B cell (primary cell): ENCODE results near the gene KDM3B. TPM values are rescaled to one million over a fixed set of nuclear protein-coding genes. Genes with fewer than 3 reads are reported as not detected.

Source experiments
- ATAC-seq: fragments of 200-7000 bp; cut with Tn5 transposase; one replicate; pipeline ENCODE4 v1.10.0; 2021; ENCODE audit warnings: low read depth, mild to moderate bottlenecking, moderate number of reproducible peaks, moderate library complexity
- CTCF ChIA-PET: fragments of 350-600 bp; sonication (Branson Sonifier 250); formaldehyde crosslinking; loops from one replicate; lab custom pipeline; 2021; ENCODE audit warnings: antibody characterized with exemption, inconsistent platforms; lab: Charles Lee
- POLR2A ChIA-PET: fragments of 350-600 bp; sonication (Branson Sonifier 250); formaldehyde crosslinking; loops from one replicate; lab custom pipeline; 2021; ENCODE audit warnings: antibody characterized with exemption; lab: Charles Lee
- DNase-seq: peaks from one replicate; pipeline ENCODE4 v3.0.0; 2013
- H2AFZ ChIP-seq: 2 replicates; pipeline ENCODE4 v1.6.1; 2012; ENCODE audit warnings: mild to moderate bottlenecking, low read depth, low read length; ENCODE audit not compliant: insufficient read depth, poor library complexity, severe bottlenecking
- H3K27ac ChIP-seq, 2 donors: 1 replicate in 1 of 2; 2 replicates in 1 of 2; pipeline ENCODE4 v1.5.1; 2012 to 2013; ENCODE audit warnings: low read length in 2 of 2, mild to moderate bottlenecking in 2 of 2, moderate library complexity in 1 of 2
- H3K27me3 ChIP-seq, 4 experiments: fragments of 200-600 bp in 1 of 4; sonication (generic) in 1 of 4; replicated peaks in 1 of 4; 1 replicate in 2 of 4; 2 replicates in 2 of 4; pipeline versions ENCODE4 v1.6.1 to v1.7.0; 2013 to 2016; ENCODE audit warnings: low read length in 3 of 4, mild to moderate bottlenecking in 2 of 4, mixed read lengths in 1 of 4, moderate library complexity in 1 of 4; ENCODE audit not compliant: insufficient read depth in 4 of 4, control insufficient read depth in 3 of 4; ENCODE audit errors: control extremely low read depth in 1 of 4
- H3K36me3 ChIP-seq, 2 experiments: replicated peaks in 1 of 2; 1 replicate in 1 of 2; 2 replicates in 1 of 2; pipeline versions ENCODE4 v1.6.1 to v1.7.1; 2013; ENCODE audit warnings: low read length in 1 of 2; ENCODE audit not compliant: insufficient read depth in 2 of 2, control insufficient read depth in 1 of 2; ENCODE audit errors: control extremely low read depth in 1 of 2, extremely low read depth in 1 of 2
- H3K4me1 ChIP-seq, 2 donors: fragments of 200-600 bp in 1 of 2; sonication (generic) in 1 of 2; 1 replicate in 1 of 2; 2 replicates in 1 of 2; pipeline versions ENCODE4 v1.5.1 to v1.6.1; 2013 to 2017; ENCODE audit warnings: low read length in 2 of 2; ENCODE audit not compliant: control insufficient read depth in 2 of 2, insufficient read depth in 2 of 2
- H3K4me2 ChIP-seq: replicated peaks from 2 replicates; pipeline ENCODE3; 2012; ENCODE audit warnings: mild to moderate bottlenecking, low read depth, low read length; ENCODE audit not compliant: poor library complexity, severe bottlenecking
- H3K4me3 ChIP-seq, 5 experiments: fragments of 200-600 bp in 1 of 5; sonication (generic) in 1 of 5; 1 replicate in 3 of 5; 2 replicates in 2 of 5; pipeline versions ENCODE4 v1.5.1 to v1.7.0; 2011 to 2016; ENCODE audit warnings: low read length in 4 of 5, mild to moderate bottlenecking in 4 of 5, low read depth in 2 of 5, control low read depth in 1 of 5, moderate library complexity in 1 of 5; ENCODE audit not compliant: insufficient read depth in 1 of 5; ENCODE audit errors: control extremely low read depth in 1 of 5, extremely low read depth in 1 of 5
- H3K79me2 ChIP-seq: fragments of 200-600 bp; sonication (generic); one replicate; pipeline ENCODE4 v1.6.0; 2016; ENCODE audit warnings: low read length; ENCODE audit not compliant: control insufficient read depth, insufficient read depth
- H3K9ac ChIP-seq: fragments of 200-600 bp; sonication (generic); 2 replicates; pipeline ENCODE4 v1.6.1; 2017; ENCODE audit warnings: mild to moderate bottlenecking, low read length, moderate library complexity
- H3K9me3 ChIP-seq, 3 donors: one replicate each; pipeline versions ENCODE4 v1.6.1 to v1.7.1; 2013; ENCODE audit warnings: low read length in 2 of 3; ENCODE audit not compliant: control insufficient read depth in 2 of 3, insufficient read depth in 1 of 3; ENCODE audit errors: control extremely low read depth in 1 of 3
- H4K20me1 ChIP-seq: 2 replicates; pipeline ENCODE4 v1.6.0; 2012; ENCODE audit warnings: mild to moderate bottlenecking, low read length; ENCODE audit not compliant: insufficient read depth, control insufficient read depth, poor library complexity, severe bottlenecking
- H3K27ac Mint-ChIP-seq: one replicate; pipeline ENCODE4 v1.8.0; 2021; ENCODE audit warnings: mixed read lengths
- H3K27me3 Mint-ChIP-seq: one replicate; pipeline ENCODE4 v1.8.0; 2021; ENCODE audit warnings: mixed read lengths
- H3K4me1 Mint-ChIP-seq: one replicate; pipeline ENCODE4 v1.8.0; 2021; ENCODE audit warnings: mixed read lengths
- H3K4me3 Mint-ChIP-seq: one replicate; pipeline ENCODE4 v1.8.0; 2021; ENCODE audit warnings: mixed read lengths
- H3K9me3 Mint-ChIP-seq: one replicate; pipeline ENCODE4 v1.8.0; 2022; ENCODE audit warnings: mixed read lengths; ENCODE audit not compliant: insufficient read depth
- EZH2 ChIP-seq: IDR thresholded peaks from 2 replicates; pipeline ENCODE4 v1.6.1; 2012; ENCODE audit warnings: borderline replicate concordance, low read depth, mild to moderate bottlenecking, moderate library complexity, low read length; ENCODE audit not compliant: insufficient read depth, poor library complexity, severe bottlenecking
- WGBS: methylation state at CpG from one replicate; pipeline ENCODE4 v1.1.5; 2013; ENCODE audit warnings: missing lambda C conversion rate; ENCODE audit not compliant: insufficient coverage; 5-methylcytosine and 5-hydroxymethylcytosine counted together
- intact Hi-C: fragments of 100-400 bp; cut with micrococcal nuclease; formaldehyde crosslinking; loops from one replicate; pipeline ENCODE4 v1.10.0; 2022
- polyA plus RNA-seq: library from polyadenylated mRNA; depleted of rRNA; stranded (reverse); fragments of >200 nt; gene quantifications from 2 replicates; pipeline ENCODE4 v1.2.3, GENCODE V29; 2012
- small RNA-seq: library from RNA; depleted of rRNA; stranded (forward); fragments of <200 nt; gene quantifications from one replicate; pipeline ENCODE3, GENCODE V24; 2012; ENCODE audit warnings: low replicate concordance, low read depth; ENCODE audit not compliant: insufficient read length
- total RNA-seq, 2 donors: library from RNA; stranded (reverse); fragments of 120-200 nt in 1 of 2; gene quantifications; 1 replicate in 1 of 2; 2 replicates in 1 of 2; pipeline versions ENCODE4 v1.2.3 to v1.2.4, GENCODE V29; 2013 to 2022
- TF ChIP-seq, protein P1 (sequence below): fragments of 200-600 bp; IDR thresholded peaks from one replicate; pipeline ENCODE4 v1.8.0; 2022; ENCODE audit warnings: antibody characterized with exemption, mild to moderate bottlenecking

KDM3B gene
- total and polyA plus RNA-seq, 2 donors (not counting 1 experiment from before 2014, with no cell fraction given), result 41.8 to 99.9 TPM

DNA sequence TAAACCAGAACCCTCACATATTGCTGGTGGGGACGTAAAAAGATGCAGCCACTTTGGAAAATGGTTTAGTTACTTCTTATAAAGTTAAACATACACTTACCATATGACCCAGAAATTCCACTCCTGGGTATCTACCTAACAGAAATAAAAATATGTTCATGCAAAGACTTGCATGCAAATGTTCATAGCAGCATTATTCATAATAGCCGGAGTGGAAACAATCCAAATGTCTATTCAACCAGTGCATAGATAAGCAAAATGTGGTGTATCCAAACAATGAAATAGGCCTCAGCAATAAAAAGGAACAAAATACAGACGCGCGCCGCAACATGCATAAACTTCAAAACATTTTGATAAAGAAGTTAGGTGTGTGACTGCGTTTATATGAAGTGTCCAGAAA is 124.4 kb downstream of the KDM3B start:
- no peaks in the 10 kb centered on the region for H3K4me1 ChIP-seq
- TF ChIP-seq, protein P1, sequence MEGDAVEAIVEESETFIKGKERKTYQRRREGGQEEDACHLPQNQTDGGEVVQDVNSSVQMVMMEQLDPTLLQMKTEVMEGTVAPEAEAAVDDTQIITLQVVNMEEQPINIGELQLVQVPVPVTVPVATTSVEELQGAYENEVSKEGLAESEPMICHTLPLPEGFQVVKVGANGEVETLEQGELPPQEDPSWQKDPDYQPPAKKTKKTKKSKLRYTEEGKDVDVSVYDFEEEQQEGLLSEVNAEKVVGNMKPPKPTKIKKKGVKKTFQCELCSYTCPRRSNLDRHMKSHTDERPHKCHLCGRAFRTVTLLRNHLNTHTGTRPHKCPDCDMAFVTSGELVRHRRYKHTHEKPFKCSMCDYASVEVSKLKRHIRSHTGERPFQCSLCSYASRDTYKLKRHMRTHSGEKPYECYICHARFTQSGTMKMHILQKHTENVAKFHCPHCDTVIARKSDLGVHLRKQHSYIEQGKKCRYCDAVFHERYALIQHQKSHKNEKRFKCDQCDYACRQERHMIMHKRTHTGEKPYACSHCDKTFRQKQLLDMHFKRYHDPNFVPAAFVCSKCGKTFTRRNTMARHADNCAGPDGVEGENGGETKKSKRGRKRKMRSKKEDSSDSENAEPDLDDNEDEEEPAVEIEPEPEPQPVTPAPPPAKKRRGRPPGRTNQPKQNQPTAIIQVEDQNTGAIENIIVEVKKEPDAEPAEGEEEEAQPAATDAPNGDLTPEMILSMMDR, result no peak
- TF ChIP-seq EZH2, result no peak
- no peaks in the 10 kb centered on the region for H3K79me2 ChIP-seq
- no peaks in the 10 kb centered on the region for H4K20me1 ChIP-seq
- H3K9me3 ChIP-seq, result no peaks in the 10 kb centered on the region
- CTCF ChIA-PET, result no interaction called here
- peaks cover 0 to 5% (median 0%) of the 10 kb centered on the region in 4 experiments for H3K27me3 ChIP-seq
- no peak for DNase-seq
- Mint-ChIP-seq H3K4me3 (no peak overlapping the region), H3K4me1 (no peaks in the 10 kb centered on the region), H3K9me3 (no peaks in the 10 kb centered on the region), H3K27ac (no peak overlapping the region), H3K27me3 (peaks cover 17% of the 10 kb centered on the region)
- ATAC-seq, result no peak
- no peak overlapping the region for H3K4me3 ChIP-seq
- no peak overlapping the region for H2AFZ ChIP-seq
- H3K4me2 ChIP-seq, result no peak overlapping the region
- no peak overlapping the region for H3K27ac ChIP-seq
- H3K36me3 ChIP-seq, result no peaks in the 10 kb centered on the region
- 90% methylated on average over 3 of the region's 7 CpGs for WGBS
- no peak overlapping the region for H3K9ac ChIP-seq
- intact Hi-C loops, result no loop called here
- POLR2A ChIA-PET, result no interaction called here

DNA sequence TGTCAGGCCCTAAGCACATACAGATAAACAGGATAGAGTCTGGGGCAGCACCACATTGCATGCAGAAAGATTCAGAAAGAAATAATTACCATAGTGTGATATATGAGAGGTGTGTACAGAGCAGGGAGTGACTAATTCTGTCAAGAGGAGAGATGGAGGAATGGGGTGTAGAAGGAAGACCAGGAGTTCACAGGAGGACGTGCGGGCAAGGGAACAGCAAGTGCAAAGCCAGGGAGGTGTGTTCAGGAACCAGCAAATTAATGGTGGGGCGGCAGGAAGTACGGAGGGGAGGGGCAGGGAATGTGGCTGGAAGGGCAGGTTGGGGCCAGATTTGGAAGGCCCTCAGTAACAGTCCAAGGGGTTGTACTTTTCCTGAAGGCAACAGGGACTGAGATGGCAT is 130.2 kb downstream of the KDM3B start:
- POLR2A ChIA-PET, result no interaction called here

More for the DNA sequence above, 130.2 kb downstream of the KDM3B start:
- no peak overlapping the region for H3K9ac ChIP-seq
- no peak overlapping the region for H3K27ac ChIP-seq
- no peaks in the 10 kb centered on the region for H3K9me3 ChIP-seq
- no peaks in the 10 kb centered on the region for H3K79me2 ChIP-seq
- Mint-ChIP-seq H3K27me3 (peaks cover 24% of the 10 kb centered on the region), H3K4me3 (no peak overlapping the region), H3K9me3 (no peaks in the 10 kb centered on the region), H3K27ac (no peak overlapping the region), H3K4me1 (no peaks in the 10 kb centered on the region)
- no peak overlapping the region for H3K4me3 ChIP-seq
- H4K20me1 ChIP-seq, result no peaks in the 10 kb centered on the region
- no peak overlapping the region for H2AFZ ChIP-seq
- 83% methylated on average over 4 of the region's 4 CpGs for WGBS
- peaks cover 0 to 5% (median 0%) of the 10 kb centered on the region in 4 experiments for H3K27me3 ChIP-seq
- no peak for TF ChIP-seq EZH2
- TF ChIP-seq, protein P1, result no peak
- intact Hi-C loops, result no loop called here
- DNase-seq (no peak), ATAC-seq (no peak)
- no peaks in the 10 kb centered on the region for H3K36me3 ChIP-seq
- H3K4me2 ChIP-seq, result no peak overlapping the region
- H3K4me1 ChIP-seq, result no peaks in the 10 kb centered on the region
- CTCF ChIA-PET, result no interaction called here

Small RNA genes within 50 kb of the gene (small RNA-seq; reads per million reads assigned to genes)
- gene AC113403.1, result not detected

Other genes with a start within 250 kb of the KDM3B start
- not detected in 2 replicates for gene NME5, start 213.3 kb upstream of the KDM3B start, total RNA-seq
- not detected in 2 replicates for gene NME5, start 213.3 kb upstream of the KDM3B start, polyA plus RNA-seq
- 98.9 and 114 TPM in 2 replicates for gene BRD8, start 174.1 kb upstream of the KDM3B start, total RNA-seq
- gene BRD8, start 174.1 kb upstream of the KDM3B start, polyA plus RNA-seq, result 22.9 and 24.8 TPM in 2 replicates
- gene KIF20A, start 173.6 kb upstream of the KDM3B start, total RNA-seq, result 0.47 TPM in 1 of 2 replicates, not detected in the other
- gene KIF20A, start 173.6 kb upstream of the KDM3B start, polyA plus RNA-seq, result 0.07 and 0.13 TPM in 2 replicates
- 29.7 and 35.4 TPM in 2 replicates for gene CDC23, start 139.4 kb upstream of the KDM3B start, total RNA-seq
- gene CDC23, start 139.4 kb upstream of the KDM3B start, polyA plus RNA-seq, result 11.8 and 18.3 TPM in 2 replicates
- gene GFRA3, start 78.1 kb upstream of the KDM3B start, total RNA-seq, result not detected in 2 replicates
- not detected in 2 replicates for gene GFRA3, start 78.1 kb upstream of the KDM3B start, polyA plus RNA-seq
- gene CDC25C, start 20.9 kb upstream of the KDM3B start, total RNA-seq, result not detected in 2 replicates
- 0.03 TPM in 1 of 2 replicates, not detected in the other for gene CDC25C, start 20.9 kb upstream of the KDM3B start, polyA plus RNA-seq
- 29.3 and 29.8 TPM in 2 replicates for gene FAM53C, start 14.4 kb upstream of the KDM3B start, total RNA-seq
- 44.9 and 62.9 TPM in 2 replicates for gene FAM53C, start 14.4 kb upstream of the KDM3B start, polyA plus RNA-seq
- gene REEP2, start 86.4 kb downstream of the KDM3B start, total RNA-seq, result 0.20 and 0.44 TPM in 2 replicates
- not detected in 2 replicates for gene REEP2, start 86.4 kb downstream of the KDM3B start, polyA plus RNA-seq
- 12.9 and 13.7 TPM in 2 replicates for gene EGR1, start 112.8 kb downstream of the KDM3B start, total RNA-seq
- 80.6 and 212 TPM in 2 replicates for gene EGR1, start 112.8 kb downstream of the KDM3B start, polyA plus RNA-seq
- gene ETF1, start 190.6 kb downstream of the KDM3B start, total RNA-seq, result 50.5 and 50.8 TPM in 2 replicates
- gene ETF1, start 190.6 kb downstream of the KDM3B start, polyA plus RNA-seq, result 10.2 and 51.9 TPM in 2 replicates
- gene HSPA9, start 222.7 kb downstream of the KDM3B start, total RNA-seq, result 139 and 142 TPM in 2 replicates
- 66.5 and 175 TPM in 2 replicates for gene HSPA9, start 222.7 kb downstream of the KDM3B start, polyA plus RNA-seq